ENCODE data around the gene RABL3.
"Not testable (repeated sequence)": the region's sequence is repeated elsewhere in the genome, so short reads cannot be mapped to it uniquely, and the experiment has no call there.

The RABL3 gene

GRCh38 chr3:120642368-120642948, 99.9 kb downstream of the RABL3 start:
- DNase-seq (ENCODE audit: low read depth) = no peak

DNA sequence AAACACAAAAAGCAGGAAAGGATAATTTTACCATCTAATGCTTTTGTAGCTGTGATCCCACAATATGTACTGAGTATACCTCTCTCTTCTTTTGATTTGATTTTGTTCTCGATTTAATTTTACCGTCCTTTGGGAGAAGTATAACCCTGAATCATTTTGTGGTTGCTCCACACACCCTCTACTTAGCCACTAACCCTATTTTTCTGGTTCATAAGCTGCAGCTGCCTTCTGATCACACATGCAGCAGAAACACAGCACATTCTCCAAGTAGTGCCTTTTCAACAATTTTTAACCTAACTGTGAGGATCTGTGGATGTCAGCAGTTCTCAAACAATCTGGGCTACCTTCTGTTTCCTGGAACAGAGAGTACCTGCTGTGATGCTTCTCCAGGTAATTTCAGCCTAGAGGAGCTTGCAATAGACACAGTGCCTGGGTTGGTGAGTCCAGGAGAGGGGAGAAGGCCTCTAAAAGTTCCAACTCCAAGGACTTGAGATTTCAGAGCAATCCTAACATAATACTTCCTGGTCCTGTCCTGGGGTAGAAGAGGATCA, 100.5 kb downstream of the RABL3 start:
- no peak for DNase-seq (ENCODE audit: low read depth)

DNA sequence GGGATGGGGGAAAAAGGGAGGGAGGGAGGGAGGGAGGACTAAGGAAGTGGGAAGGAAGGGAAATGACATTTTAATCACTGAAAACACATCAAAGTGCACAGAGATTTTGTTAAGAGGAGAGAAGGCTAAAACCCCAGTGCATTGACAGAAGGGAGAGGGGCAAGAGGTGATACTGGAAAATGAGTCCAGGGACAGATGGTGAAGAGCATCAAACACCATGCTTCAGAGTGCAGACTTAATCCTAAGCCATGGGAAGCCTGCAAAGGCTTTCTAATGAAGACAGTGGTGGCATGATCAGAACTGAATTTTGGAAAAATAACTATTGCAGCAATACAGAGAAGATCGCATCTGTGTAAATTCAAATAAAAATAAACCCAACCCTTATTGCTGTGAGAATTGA, 102.1 kb downstream of the RABL3 start:
- DNase-seq (ENCODE audit: low read depth) = no peak

GRCh38 chr3:120638820-120639219, 103.5 kb downstream of the RABL3 start:
- DNase-seq (ENCODE audit: low read depth) = not testable (repeated sequence)

DNA sequence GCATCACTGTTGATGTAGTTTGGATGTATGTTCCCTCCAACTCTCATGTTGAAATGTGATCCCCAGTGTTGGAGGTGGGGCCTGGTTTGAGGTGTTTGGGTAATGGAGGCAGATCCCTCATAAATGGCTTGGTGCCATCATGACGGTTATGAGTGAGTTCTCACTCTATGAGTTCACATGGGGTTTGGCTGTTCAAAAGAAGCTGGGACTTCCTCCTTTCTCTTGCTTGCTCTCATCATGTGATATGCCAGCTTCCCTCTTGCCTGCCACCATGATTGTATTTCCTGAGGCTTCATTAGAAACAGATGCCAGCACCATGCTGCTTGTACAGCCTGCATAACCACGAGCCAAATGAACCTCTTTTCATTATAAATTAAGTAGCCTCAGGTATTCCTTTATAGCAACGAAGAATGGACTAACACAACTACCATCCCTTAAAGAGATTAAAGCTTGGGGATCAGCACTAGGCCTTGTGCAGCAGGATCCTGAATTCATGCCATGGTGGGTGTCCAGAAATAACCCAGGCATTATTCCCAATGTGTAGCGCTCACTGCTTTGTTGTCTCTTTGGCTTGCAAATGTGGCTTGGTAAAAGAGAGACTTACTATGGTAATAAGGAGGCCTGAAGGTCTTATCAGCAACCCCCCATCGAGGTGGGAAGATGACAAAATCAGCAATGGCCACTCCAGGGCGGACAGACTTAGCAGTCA, 104.3 kb downstream of the RABL3 start:
- no peak for DNase-seq (ENCODE audit: low read depth)

DNA sequence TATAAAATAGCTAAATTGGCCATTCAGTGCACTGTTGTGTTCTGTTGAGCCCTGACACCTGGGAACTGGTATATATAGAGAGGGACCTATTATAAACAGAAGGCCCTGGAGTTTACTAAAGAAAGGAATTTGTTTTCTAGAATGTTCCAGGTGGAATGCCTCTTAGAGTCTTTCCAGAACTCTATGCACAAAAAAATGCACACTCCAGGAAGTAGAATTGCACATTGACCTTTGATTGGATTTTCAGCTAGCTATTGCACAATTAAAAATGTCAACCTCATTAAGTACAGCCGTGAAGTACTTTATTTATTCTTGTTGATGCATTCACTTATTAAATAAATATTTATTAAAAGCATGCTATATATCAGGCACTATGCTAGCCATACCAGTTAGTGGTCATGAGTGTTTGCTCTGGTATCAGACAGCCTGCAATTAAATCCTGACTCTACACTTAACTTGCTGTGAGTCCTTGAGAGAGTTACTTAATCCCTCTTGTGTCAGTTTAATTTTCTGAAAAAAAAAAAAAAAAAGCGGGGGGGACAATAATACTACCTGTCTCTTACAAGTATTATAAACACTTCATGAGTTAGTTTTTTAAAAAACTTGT, 105.4 kb downstream of the RABL3 start:
- DNase-seq (ENCODE audit: low read depth) = no peak
